ENCODE results near the gene CD1C.

Gene CD1C

GRCh38 chr1:158310623-158311022, 20.9 kb downstream of the CD1C start:
- no peak for DNase-seq
- Histone ChIP-seq H3K27me3 (no peaks in the 10 kb centered on the region), H3K36me3 (no peaks in the 10 kb centered on the region), H3K9me3 (no peaks in the 10 kb centered on the region), H3K4me3 (ENCODE audit: low read depth, low read length) (no peak overlapping the region), H3K4me1 (no peaks in the 10 kb centered on the region)
- TF ChIP-seq CTCF (IDR thresholded peaks at IDR 0.05; ENCODE audit: low read depth, low read length), result no peak

GRCh38 chr1:158311066-158311465, 21.3 kb downstream of the CD1C start:
- no peaks in the 10 kb centered on the region for H3K36me3 ChIP-seq
- no peak for TF ChIP-seq CTCF (IDR thresholded peaks at IDR 0.05; ENCODE audit: low read depth, low read length)
- DNase-seq, result no peak
- no peak overlapping the region for H3K4me3 ChIP-seq (ENCODE audit: low read depth, low read length)
- no peaks in the 10 kb centered on the region for H3K9me3 ChIP-seq
- no peaks in the 10 kb centered on the region for H3K4me1 ChIP-seq
- H3K27me3 ChIP-seq, result no peaks in the 10 kb centered on the region

- H3K27me3 ChIP-seq, result no peaks in the 10 kb centered on the region
- H3K9me3 ChIP-seq, result no peaks in the 10 kb centered on the region
- H3K36me3 ChIP-seq, result no peaks in the 10 kb centered on the region
- TF ChIP-seq CTCF (IDR thresholded peaks at IDR 0.05; ENCODE audit: low read depth, low read length), result no peak
- DNase-seq, result no peak
- no peak overlapping the region for H3K4me3 ChIP-seq (ENCODE audit: low read depth, low read length)
- H3K4me1 ChIP-seq, result no peaks in the 10 kb centered on the region
Measured at GRCh38 chr1:158323866-158324265, 34.1 kb downstream of the CD1C start.

GRCh38 chr1:158324395-158324794, 34.7 kb downstream of the CD1C start:
- H3K27me3 ChIP-seq, result no peaks in the 10 kb centered on the region
- no peaks in the 10 kb centered on the region for H3K36me3 ChIP-seq
- H3K9me3 ChIP-seq, result no peaks in the 10 kb centered on the region
- H3K4me1 ChIP-seq, result no peaks in the 10 kb centered on the region
- DNase-seq, result no peak
- no peak overlapping the region for H3K4me3 ChIP-seq (ENCODE audit: low read depth, low read length)
- TF ChIP-seq CTCF (IDR thresholded peaks at IDR 0.05; ENCODE audit: low read depth, low read length), result no peak

- Histone ChIP-seq H3K4me3 (ENCODE audit: low read depth, low read length) (no peak overlapping the region), H3K9me3 (no peaks in the 10 kb centered on the region), H3K4me1 (no peaks in the 10 kb centered on the region), H3K27me3 (no peaks in the 10 kb centered on the region), H3K36me3 (no peaks in the 10 kb centered on the region)
- DNase-seq, result no peak
- no peak for TF ChIP-seq CTCF (IDR thresholded peaks at IDR 0.05; ENCODE audit: low read depth, low read length)
Measured at GRCh38 chr1:158327481-158327880, 37.8 kb downstream of the CD1C start.

GRCh38 chr1:158328426-158328825, 38.7 kb downstream of the CD1C start:
- Histone ChIP-seq H3K4me1 (no peaks in the 10 kb centered on the region), H3K9me3 (no peaks in the 10 kb centered on the region), H3K4me3 (ENCODE audit: low read depth, low read length) (no peak overlapping the region), H3K36me3 (no peaks in the 10 kb centered on the region), H3K27me3 (no peaks in the 10 kb centered on the region)
- DNase-seq, result no peak
- TF ChIP-seq CTCF (IDR thresholded peaks at IDR 0.05; ENCODE audit: low read depth, low read length), result no peak

All from BE2C (cell line).